Activated naive CD4-positive, alpha-beta T cell treated with anti-CD3 and anti-CD28 coated beads for 36 hours (primary cell): Measurements from ENCODE around the gene ANKRD24. TPM values are rescaled to one million over a fixed set of nuclear protein-coding genes. Genes with fewer than 3 reads are reported as not detected.
A peak's percentile ranks its signal among the peaks of the same experiment; 100 is the strongest.
"Not testable (repeated sequence)": the region's sequence is repeated elsewhere in the genome, so short reads cannot be mapped to it uniquely, and the experiment has no call there.

Source experiments
- CTCF ChIA-PET: fragments of 350-600 bp; sonication (Branson Sonifier 250); formaldehyde crosslinking; loops from one replicate; lab custom pipeline; 2021; ENCODE audit warnings: antibody characterized with exemption; lab: Charles Lee
- DNase-seq: peaks from one replicate; pipeline ENCODE4 v3.0.0-alpha.2; 2020
- H3K27ac Mint-ChIP-seq: one replicate; pipeline ENCODE4 v1.8.0; 2021; ENCODE audit warnings: mild to moderate bottlenecking, mixed read lengths
- H3K27me3 Mint-ChIP-seq: one replicate; pipeline ENCODE4 v1.8.0; 2021; ENCODE audit warnings: low read depth, mixed read lengths
- H3K36me3 Mint-ChIP-seq: one replicate; pipeline ENCODE4 v1.8.0; 2021; ENCODE audit warnings: low read depth, mixed read lengths
- H3K4me1 Mint-ChIP-seq: one replicate; pipeline ENCODE4 v1.8.0; 2021; ENCODE audit warnings: low read depth, mixed read lengths
- H3K4me3 Mint-ChIP-seq: one replicate; pipeline ENCODE4 v1.8.0; 2021; ENCODE audit warnings: mild to moderate bottlenecking, moderate library complexity, mixed read lengths
- H3K9me3 Mint-ChIP-seq: one replicate; pipeline ENCODE4 v1.8.0; 2021; ENCODE audit warnings: mixed read lengths
- intact Hi-C: fragments of 100-400 bp; cut with micrococcal nuclease; formaldehyde crosslinking; loops from one replicate; pipeline ENCODE4 v1.15.1; 2023
- total RNA-seq, 2 experiments: library from RNA; stranded (reverse); gene quantifications; one replicate each; pipeline ENCODE4 v1.2.3, GENCODE V29; 2021

ANKRD24 gene
- total RNA-seq, result 1 to 10 TPM; 2.5 to 2.6 TPM

DNA sequence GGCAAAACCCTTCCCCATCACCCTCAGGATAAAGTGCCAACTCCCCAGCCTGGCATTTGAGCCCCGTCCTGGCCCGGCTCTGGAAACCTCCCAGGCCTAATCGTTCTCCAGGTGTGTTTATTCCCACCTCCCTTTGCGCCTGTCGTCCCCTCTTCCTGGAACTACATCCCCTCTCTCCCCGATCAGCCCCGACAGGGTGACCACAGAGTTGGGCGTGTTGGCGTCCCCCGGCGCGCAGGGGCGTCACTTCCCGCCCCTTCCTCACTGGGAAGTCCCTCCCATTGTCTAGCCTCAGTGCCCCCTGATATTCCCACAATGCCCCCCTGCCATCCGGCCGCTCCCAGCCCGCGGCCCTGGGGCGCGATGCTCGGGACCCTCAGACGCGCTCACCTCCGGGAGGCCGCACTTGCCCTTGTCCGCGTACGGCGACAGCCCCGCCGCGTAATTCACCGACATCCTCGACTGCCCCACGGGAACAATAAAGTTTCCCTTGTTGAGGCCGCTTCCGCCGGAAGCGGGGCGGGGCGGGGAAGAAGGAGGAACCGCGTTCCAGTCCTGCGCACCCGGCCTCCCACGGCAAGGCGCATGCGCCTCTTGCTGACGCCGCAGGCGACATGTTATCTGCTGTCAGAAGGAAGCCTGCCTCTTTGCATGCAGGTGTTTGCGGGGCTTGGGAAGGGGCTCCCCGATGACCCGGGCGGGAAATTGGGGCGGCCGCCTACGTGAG lies at the start of gene ANKRD24, which contains the start of gene SIRT6:
Gene ANKRD24 (plus strand): TSS at position 606 of the 727 bp plus-strand sequence. CDS start 3,737 bp downstream, outside the sequence.
Gene SIRT6 (minus strand): TSS at position 480 of the 727 bp plus-strand sequence. CDS start 24 bp downstream, at position 456.
- intact Hi-C loops, result loop anchor here (1.0 to 5.0 kb wide), 4 partner anchors 115 to 1049 kb away; partner anchors contain the start of genes MRPL54, PIAS4 and ZBTB7A
- Mint-ChIP-seq H3K4me1 (peaks cover 34% of the 10 kb centered on the region), H3K9me3 (no peaks in the 10 kb centered on the region), H3K27ac (peak within 1 kb of the TSS; percentile 93), H3K4me3 (peak within 1 kb of the TSS; percentile 97), H3K36me3 (peaks cover 10% of the 10 kb centered on the region), H3K27me3 (no peaks in the 10 kb centered on the region)
- CTCF ChIA-PET, result no interaction called here
- peak; percentile 97 for DNase-seq

DNA sequence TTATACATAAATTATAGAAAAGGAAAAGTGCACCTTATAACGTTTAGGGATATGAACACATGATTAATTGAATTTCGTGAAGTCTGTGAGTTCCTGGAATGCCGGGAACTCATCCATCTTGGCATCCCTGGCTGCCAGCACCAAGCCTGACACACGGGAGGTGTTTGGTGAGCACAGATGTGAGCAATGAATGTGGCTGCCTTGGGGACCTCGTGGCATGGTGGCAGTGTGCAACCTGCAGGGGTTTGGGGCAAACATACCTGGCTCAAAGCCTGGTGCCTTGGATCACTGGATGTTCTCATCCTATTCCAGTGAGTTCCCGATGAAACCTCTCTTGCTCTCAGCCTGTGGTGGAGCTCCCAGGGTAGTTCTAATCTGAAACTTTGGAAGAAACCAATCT lies 48.1 kb upstream of the ANKRD24 start:
- Mint-ChIP-seq H3K4me3 (no peak overlapping the region), H3K27ac (no peak overlapping the region), H3K9me3 (no peaks in the 10 kb centered on the region), H3K36me3 (no peaks in the 10 kb centered on the region), H3K27me3 (no peaks in the 10 kb centered on the region), H3K4me1 (no peaks in the 10 kb centered on the region)
- intact Hi-C loops, result no loop called here
- CTCF ChIA-PET, result no interaction called here
- no peak for DNase-seq

DNA sequence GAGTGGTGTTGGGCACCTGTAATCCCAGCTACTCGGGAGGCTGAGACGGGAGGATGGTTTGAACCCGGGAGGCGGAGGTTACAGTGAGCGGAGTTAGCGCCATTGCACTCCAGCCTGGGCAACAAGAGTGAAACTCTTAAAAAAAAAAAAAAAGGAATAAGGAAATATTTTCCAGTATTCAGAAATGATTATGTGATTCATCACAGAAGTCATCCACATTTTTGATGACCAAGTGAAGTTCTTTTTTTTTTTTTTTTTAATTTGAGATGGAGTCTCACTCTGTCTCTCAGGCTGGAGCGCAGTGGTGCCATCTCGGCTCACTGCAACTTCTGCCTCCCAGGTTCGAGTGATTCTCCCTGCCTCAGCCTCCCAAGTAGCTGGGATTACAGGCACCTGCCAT lies 47.1 kb upstream of the ANKRD24 start:
- intact Hi-C loops, result not testable (repeated sequence)

DNA sequence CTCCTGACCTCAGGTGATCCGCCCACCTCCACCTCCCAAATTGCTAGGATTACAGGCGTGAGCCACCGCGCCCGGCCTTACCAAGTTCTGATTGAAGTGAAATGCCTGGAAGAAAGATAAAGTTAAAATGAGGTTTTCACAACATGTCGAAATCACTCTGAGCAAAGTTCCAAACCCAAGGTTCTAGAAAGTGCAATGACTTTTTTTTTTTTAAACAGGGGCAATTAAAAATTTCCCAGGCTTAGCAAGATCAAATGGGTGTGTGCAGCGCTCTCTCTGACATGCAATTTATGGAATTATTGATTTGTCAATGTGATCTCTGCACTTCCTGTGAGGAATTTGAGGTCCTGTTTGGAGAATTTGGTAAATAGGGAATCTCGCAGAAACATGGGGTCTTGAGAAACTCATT lies 45.8 kb upstream of the ANKRD24 start:
- Mint-ChIP-seq H3K36me3 (no peaks in the 10 kb centered on the region), H3K27me3 (no peaks in the 10 kb centered on the region), H3K27ac (no peak overlapping the region), H3K4me1 (peaks cover 8% of the 10 kb centered on the region), H3K4me3 (no peak overlapping the region), H3K9me3 (no peaks in the 10 kb centered on the region)
- DNase-seq, result no peak
- intact Hi-C loops, result no loop called here
- CTCF ChIA-PET, result no interaction called here

More for the DNA sequence above, 47.1 kb upstream of the ANKRD24 start:
- CTCF ChIA-PET, result interaction anchor here (0.7 to 0.8 kb wide), 3 partner anchors 27 to 1383 kb away, joined by 3 to 6 read pairs (median 5); no protein-coding TSS in a partner anchor
- H3K36me3 Mint-ChIP-seq, H3K27ac Mint-ChIP-seq, H3K9me3 Mint-ChIP-seq, H3K4me1 Mint-ChIP-seq, H3K27me3 Mint-ChIP-seq, H3K4me3 Mint-ChIP-seq, DNase-seq: not testable (repeated sequence)

DNA sequence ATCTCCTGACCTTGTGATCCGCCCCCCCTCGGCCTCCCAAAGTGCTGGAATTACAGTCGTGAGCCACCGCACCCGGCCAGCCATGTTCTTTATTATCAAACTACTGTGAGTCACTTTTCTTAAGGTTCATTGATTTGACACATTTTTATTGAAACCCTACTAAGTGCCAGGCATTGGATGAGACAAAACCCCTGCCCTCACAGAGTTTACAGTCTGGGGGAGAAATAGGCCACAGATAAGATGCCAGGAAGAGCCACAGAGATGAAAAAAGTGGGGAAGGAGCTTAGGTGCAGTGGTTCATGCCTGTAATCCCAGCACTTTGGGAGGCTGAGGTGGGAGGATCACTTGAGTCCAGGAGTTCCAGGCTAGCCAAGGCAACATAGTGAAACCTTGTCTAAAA lies 44.0 kb upstream of the ANKRD24 start:
- CTCF ChIA-PET, result interaction anchor here (1.1 to 3.0 kb wide), 2 partner anchors 29 to 49 kb away, joined by 4 to 11 read pairs; no protein-coding TSS in a partner anchor
- intact Hi-C loops, result no loop called here
- no peaks in the 10 kb centered on the region for H3K36me3 Mint-ChIP-seq

DNA sequence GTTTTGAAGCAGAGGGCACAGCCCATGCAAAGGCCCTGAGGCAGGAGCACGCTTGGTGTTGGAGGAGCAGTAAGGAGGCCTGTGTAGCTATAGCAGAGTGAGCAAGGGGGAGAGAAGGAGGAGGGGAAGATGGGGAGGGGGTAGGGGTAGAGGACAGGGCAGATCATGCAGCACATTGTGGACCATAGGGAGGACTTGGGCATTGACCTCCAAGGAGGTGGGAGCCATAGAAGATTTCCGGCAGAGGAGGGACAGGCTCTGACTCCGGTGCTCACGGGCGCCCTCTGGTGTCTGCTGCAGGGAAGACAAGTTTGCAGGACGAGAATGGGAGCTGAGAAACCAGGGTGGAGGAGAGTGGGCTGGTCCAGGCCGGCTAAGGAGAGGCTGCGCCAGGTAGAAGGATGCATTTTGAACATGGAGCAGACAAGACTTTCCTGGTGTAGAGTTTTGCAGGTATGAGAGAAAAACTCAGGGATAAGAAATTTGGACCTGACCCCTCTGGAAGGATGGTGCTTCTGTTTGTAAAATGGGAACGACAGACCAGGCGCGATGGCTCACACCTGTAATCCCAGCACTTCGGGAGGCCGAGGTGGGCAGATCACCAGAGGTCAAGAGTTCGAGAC lies 42.8 kb upstream of the ANKRD24 start:
- CTCF ChIA-PET, result interaction anchor here (0.6 to 3.0 kb wide), 35 partner anchors 8 to 583 kb away, joined by 3 to 12 read pairs (median 4); partner anchors contain the start of genes MRPL54, PIAS4 and YJU2
- DNase-seq, result peak; percentile 95
- Mint-ChIP-seq H3K36me3 (no peaks in the 10 kb centered on the region), H3K9me3 (no peaks in the 10 kb centered on the region), H3K4me1 (peaks cover 8% of the 10 kb centered on the region), H3K27ac (no peak overlapping the region), H3K4me3 (peak overlapping the region; percentile 30), H3K27me3 (peaks cover 2% of the 10 kb centered on the region)
- intact Hi-C loops, result loop anchor here (1.0 to 5.0 kb wide), 3 partner anchors 48 to 154 kb away; partner anchors contain the start of gene EEF2

More for the DNA sequence above, 44.0 kb upstream of the ANKRD24 start:
- no peak overlapping the region for H3K4me3 Mint-ChIP-seq
- no peak for DNase-seq
- H3K27ac Mint-ChIP-seq, result no peak overlapping the region
- peaks cover 8% of the 10 kb centered on the region for H3K4me1 Mint-ChIP-seq
- H3K9me3 Mint-ChIP-seq, result no peaks in the 10 kb centered on the region
- no peaks in the 10 kb centered on the region for H3K27me3 Mint-ChIP-seq

DNA sequence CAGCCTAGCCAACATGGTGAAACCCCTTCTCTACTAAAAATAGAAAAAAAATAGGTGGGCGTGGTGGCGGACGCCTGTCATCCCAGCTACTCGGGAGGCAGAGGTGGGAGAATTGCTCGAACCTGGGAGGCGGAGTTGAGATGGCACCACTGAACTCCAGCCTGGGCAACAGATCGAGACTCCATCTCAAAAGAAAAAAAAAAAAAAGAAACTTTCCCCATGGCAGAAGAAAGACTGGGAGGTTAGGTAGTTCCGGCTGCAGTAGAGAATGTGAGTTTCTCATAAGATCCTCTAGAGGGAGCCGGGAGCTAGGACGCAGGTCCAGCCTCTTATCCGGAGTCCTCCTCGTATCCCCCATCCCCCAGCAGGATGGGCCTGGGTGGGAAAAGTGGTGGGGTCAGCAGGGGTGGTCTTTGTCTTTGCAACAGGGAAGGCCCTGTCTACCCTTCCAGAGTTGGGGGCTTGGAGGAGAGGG lies 42.2 kb upstream of the ANKRD24 start:
- peaks cover 2% of the 10 kb centered on the region for H3K27me3 Mint-ChIP-seq
- CTCF ChIA-PET, result interaction anchor here (0.6 to 3.0 kb wide), 39 partner anchors 9 to 1878 kb away, joined by 3 to 12 read pairs (median 4); partner anchors contain the start of genes PIAS4 and YJU2
- H3K27ac Mint-ChIP-seq, result no peak overlapping the region
- H3K9me3 Mint-ChIP-seq, result no peaks in the 10 kb centered on the region
- peak; percentile 29 for DNase-seq
- intact Hi-C loops, result loop anchor here (1.0 to 5.0 kb wide), 2 partner anchors 47 to 64 kb away; no protein-coding TSS in a partner anchor
- no peaks in the 10 kb centered on the region for H3K36me3 Mint-ChIP-seq
- H3K4me1 Mint-ChIP-seq, result peaks cover 8% of the 10 kb centered on the region
- no peak overlapping the region for H3K4me3 Mint-ChIP-seq

DNA sequence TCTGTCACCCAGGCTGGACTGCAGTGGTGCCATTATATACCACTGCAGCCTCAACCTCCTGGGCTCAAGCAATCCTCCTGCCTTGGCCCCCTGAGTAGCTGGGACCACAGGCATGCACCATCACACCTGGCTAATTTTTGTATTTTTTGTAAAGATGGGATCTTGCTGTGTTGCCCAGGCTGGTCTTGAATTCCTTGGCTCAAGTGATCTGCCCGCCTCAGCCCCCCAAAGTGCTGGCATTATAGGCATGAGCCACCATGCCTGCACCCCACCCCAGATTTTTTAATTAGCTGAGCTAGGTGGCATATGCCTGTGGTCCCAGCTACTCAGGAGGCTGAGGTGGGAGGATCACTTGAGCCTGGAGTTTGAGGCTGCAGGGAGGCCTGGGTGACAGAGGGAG lies 39.6 kb upstream of the ANKRD24 start:
- H3K4me1 Mint-ChIP-seq, DNase-seq, H3K9me3 Mint-ChIP-seq, H3K27me3 Mint-ChIP-seq, H3K4me3 Mint-ChIP-seq, H3K36me3 Mint-ChIP-seq, H3K27ac Mint-ChIP-seq, CTCF ChIA-PET: not testable (repeated sequence)
- intact Hi-C loops, result loop anchor here (5.0 kb wide), 1 partner anchor 44 kb away; no protein-coding TSS in a partner anchor

DNA sequence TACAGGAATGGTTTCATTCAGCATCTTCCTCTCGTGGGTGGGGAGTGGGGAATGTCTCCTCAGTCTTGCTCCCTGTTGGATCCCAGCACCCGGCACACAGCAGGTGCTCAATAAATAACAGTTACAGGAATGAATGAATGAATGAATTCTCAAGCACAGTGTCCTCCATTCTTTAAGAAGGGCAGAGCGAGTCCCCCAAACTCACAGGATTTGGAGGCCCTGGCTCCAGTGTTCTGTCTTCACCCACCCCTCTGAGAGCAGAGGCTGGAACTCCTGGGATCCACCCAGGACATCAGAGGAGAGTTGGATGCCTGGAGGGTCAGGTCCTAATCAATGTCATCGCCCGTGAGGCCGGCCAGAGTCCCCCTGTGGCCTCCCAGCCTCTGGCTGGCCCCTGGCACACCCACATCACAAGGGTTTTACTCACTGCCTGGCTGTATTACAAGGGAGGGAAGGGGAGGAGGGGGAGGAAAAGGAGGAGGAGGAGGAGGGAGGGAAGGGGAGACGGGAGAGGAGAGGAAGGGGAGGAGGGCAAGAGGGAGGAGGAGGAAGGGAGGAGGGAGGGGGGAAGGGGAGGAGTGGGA lies 37.7 kb upstream of the ANKRD24 start:
- no peak for DNase-seq
- H3K36me3 Mint-ChIP-seq, result no peaks in the 10 kb centered on the region
- CTCF ChIA-PET, result no interaction called here
- peaks cover 9% of the 10 kb centered on the region for H3K27me3 Mint-ChIP-seq
- H3K4me3 Mint-ChIP-seq, result no peak overlapping the region
- no peaks in the 10 kb centered on the region for H3K9me3 Mint-ChIP-seq
- H3K4me1 Mint-ChIP-seq, result peaks cover 5% of the 10 kb centered on the region
- no peak overlapping the region for H3K27ac Mint-ChIP-seq
- intact Hi-C loops, result loop anchor here (5.0 kb wide), 1 partner anchor 43 kb away; no protein-coding TSS in a partner anchor

DNA sequence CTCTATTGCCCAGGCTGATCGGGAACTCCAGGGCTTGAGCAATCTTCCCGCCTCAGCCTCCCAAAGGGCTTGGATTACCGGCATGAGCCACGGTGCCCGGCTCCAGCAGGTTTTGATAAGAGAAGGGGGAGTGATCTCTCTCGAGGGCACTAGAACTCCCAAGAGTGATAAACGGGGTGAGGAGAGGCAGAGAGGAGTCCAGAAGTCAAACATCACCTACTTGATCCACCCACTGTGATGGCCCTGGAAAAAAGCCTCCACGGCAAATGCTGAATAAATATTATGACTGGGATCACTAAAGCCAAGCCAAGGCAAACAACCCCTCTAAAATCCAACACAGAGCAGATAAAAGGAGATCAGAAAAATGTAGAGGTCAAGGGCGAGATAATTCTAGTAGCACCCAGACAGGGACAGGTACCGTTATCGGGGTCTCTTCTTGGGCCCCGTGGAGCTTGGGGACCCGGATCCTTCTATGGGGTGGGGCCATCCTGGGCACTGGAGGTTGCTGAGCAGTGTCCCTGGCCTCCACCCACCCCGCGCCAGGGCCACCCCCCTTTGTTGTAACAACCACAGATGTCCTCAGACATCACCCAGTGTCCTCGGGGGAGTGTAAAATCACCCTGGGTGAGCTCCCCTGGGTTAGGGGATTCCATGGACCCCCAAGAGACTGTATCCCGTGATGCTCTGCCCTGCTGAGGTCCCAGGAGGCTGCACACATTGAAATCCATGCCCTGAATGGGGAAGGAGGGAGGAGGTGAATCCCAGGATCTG lies 32.8 kb upstream of the ANKRD24 start:
- Mint-ChIP-seq H3K27ac (no peak overlapping the region), H3K4me3 (no peak overlapping the region), H3K4me1 (no peaks in the 10 kb centered on the region), H3K36me3 (no peaks in the 10 kb centered on the region), H3K9me3 (no peaks in the 10 kb centered on the region), H3K27me3 (peaks cover 6% of the 10 kb centered on the region)
- intact Hi-C loops, result no loop called here
- no peak for DNase-seq
- CTCF ChIA-PET, result no interaction called here

DNA sequence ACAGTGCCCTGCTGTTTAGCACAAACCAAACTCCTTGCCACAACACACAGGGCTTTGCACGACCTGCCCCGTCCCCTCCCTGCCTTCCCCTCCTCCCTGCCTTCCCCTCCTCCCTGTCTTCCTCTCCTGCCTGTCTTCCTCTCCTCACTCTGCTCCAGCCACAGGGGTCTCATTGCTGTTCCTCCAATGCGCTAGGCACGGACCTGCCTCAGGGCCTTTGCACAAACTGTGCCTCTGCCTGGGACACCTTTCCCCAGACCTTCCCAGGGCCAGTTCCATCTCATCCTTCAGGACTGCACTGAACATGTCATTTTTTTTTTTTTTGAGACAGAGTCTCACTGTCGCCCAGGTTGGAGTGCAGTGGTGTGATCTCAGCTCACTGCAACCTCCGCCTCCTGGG lies 30.9 kb upstream of the ANKRD24 start:
- Mint-ChIP-seq H3K36me3 (no peaks in the 10 kb centered on the region), H3K27ac (no peak overlapping the region), H3K4me3 (no peak overlapping the region), H3K27me3 (peaks cover 6% of the 10 kb centered on the region), H3K4me1 (no peaks in the 10 kb centered on the region), H3K9me3 (no peaks in the 10 kb centered on the region)
- CTCF ChIA-PET, result no interaction called here
- intact Hi-C loops, result no loop called here
- DNase-seq, result no peak
